Raji (cell line): ENCODE results near the gene PARD3B.

ENCODE experiments used
- POLR2A ChIP-seq: IDR thresholded peaks from 2 replicates; pipeline ENCODE4 v1.6.1; 2011; ENCODE audit warnings: low read depth, low read length, control low read depth; ENCODE audit not compliant: insufficient read depth

The PARD3B gene

DNA sequence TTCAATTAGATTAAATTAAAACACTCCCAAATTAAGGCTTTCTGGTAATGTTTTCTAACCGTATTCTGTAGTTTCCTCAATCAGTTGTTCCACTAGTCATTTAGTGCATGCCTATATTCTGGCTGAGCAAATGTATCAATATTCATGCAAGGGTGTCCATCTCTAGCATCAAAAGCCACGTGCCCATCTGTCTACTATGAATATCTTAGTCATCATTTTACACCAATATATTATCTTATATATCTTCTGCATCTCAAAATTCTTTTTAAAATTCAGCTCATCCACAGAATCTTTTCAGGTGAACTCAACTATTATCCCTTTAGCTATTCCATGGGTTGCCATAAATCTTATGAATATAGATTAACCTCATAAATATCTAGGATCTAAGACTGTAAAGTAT lies 488.2 kb downstream of the PARD3B start:
- no peak for TF ChIP-seq POLR2A

DNA sequence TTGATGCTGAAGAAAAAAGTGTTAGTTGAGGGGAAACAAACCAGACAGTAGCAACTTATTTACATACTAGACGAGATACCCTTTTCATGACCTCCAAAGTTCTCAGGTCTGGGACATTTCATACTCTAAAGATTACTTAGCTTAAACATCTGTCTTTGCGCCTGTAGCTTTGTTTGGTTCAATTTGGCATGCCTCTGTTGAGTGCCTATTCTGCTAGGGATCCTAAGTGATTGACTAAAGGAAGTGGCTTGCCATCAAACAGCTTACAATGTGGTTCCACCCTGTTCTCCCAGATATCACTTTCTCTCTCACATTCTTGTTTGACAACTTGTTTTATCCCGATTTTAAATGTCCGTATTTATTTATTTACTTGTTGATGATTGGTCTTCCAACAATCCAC lies 488.8 kb downstream of the PARD3B start:
- no peak for TF ChIP-seq POLR2A

DNA sequence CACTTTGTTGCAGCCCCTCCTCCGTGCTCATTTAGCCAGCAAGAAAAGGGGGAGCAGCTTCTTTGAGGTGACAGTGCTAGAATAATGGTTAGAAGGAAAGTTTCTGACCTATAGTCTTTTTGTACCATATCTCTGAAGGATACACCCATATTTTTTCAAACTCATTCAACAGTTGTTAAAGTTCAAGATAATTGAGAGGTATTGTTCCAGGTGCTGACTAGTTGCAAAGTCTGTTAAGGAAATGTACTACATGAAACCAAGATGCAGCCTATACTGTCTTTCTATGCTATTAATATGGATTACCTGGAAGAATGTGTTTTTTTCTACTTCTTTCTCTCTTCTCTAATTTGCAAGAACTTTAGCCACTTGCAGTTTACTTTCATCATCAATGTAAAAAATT lies 495.0 kb downstream of the PARD3B start:
- TF ChIP-seq POLR2A, result no peak

DNA sequence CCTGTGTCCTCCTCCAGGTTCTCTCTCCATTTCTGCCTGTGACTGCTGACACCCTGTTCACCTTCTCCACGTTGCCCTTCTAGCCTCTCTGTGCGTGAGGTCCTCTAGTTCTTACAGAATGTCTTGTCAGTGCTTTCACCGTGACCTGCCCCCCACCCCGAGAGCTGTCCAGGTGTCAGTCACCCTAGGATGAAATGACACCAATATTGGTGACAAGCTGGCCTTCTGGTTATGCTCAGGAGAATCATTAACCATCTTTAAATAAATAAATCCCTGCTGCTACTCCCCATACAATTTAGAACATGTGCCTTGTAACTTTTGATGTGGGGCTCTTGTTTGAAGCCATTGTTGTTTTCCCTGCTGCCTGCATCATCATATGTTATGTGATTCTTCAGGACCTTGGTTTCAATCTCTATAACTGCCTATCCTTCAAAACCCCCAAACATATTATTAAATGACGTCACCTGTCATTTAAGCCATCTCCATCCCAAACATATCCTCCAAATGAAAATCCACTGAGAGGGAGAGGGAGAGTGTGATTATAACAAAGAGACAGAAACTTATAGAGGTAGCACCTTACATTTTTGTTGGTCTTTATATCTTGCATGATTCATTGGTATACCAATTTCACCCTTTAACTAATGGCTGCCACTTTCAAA lies 496.3 kb downstream of the PARD3B start:
- no peak for TF ChIP-seq POLR2A

DNA sequence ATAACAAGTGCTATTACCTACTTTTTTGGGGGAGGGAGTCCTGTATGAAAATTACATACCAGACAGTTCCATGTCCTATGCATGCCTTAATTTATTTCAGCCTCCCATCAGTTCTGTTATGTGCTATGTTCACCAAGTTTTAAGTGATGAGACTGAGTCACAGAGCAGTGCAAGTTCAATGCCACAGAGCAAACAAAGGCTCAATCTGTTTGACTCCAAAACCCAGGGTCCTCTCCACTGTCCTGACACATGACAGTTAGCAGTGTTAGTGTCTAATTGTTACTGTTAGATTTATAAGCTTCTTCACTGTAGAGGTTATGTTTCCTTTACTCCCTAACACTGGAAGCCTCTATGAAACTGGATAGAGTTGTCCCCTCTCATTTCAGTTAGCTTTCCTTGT lies 498.0 kb downstream of the PARD3B start:
- no peak for TF ChIP-seq POLR2A

DNA sequence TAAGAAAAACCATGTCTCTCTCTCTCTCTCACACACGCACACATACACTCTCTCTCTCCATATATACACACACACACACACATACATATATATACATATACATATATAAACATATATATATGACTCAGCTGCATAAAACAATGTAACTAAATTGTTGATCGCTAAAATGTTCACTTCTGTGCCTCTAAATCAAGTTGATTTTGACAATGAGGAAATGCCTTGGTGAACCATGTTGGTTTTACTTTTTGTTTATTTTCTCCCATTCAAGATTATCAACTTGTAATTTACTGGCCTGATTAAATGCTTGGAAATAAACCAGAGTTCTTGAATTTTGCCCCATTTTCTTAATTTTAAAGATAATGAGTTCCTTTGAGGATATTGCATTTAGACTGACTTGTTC lies 500.4 kb downstream of the PARD3B start:
- TF ChIP-seq POLR2A, result no peak

DNA sequence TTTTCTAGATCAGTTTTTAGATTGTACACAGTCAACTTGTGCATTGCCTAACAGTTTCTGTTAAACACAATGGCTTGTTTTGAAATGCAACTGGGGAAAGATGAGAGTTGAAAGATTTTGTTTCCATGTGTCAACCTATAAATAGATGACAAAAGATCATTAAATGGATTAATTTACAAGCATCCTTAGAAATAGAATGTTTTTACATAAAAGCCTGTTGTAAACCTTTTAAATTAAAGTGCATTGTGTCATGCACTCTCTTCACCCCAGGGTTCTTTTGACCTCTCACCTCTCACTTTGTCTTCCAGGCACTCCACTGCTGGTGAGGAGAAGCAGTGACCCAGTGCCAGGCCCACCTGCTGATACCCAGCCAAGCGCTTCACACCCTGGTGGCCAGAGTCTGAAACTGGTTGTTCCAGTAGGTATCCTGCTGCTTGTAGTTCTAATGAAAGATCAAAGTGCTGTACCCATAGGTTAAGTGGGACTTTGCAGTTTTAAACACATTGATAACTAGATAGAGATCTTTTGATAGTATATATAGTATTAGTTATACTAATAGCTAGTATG lies 502.1 kb downstream of the PARD3B start:
- no peak for TF ChIP-seq POLR2A

DNA sequence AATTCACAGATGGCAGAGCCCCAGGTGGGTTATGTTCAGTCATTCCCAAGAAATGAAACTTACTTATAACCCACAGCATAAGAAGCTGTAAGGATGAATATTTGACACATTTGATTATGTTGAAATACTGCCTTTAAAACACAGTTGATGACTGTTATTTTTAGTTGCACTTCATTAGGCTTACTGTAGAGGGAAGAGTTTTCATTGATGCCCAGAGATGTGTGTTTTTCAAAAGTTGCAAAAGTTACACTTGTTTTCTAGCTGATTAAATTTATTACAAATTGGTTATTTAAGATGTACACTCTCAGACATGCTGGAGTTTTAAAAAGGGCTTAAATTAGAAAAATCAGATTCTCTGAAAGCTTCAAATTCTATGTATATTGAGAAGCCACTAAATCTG lies 506.1 kb downstream of the PARD3B start:
- no peak for TF ChIP-seq POLR2A

DNA sequence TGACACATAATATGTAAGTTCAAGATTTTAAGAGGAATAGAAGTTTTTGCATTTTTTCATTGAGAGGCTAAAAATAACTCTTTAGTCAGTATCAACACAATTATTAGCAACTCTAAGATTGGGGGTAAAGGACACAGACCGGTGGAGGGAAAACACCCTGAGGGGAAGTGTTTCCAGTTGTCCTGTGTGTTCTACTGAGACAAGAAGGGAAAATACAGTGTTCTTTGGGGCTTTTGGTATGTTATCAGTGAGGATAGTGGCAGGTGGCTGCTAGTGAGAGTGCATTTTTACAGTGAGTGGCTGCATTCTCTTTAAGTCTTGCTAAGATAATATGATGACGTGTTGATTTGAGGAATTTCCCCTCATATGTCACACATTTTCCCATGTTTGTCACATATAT lies 507.5 kb downstream of the PARD3B start:
- no peak for TF ChIP-seq POLR2A

DNA sequence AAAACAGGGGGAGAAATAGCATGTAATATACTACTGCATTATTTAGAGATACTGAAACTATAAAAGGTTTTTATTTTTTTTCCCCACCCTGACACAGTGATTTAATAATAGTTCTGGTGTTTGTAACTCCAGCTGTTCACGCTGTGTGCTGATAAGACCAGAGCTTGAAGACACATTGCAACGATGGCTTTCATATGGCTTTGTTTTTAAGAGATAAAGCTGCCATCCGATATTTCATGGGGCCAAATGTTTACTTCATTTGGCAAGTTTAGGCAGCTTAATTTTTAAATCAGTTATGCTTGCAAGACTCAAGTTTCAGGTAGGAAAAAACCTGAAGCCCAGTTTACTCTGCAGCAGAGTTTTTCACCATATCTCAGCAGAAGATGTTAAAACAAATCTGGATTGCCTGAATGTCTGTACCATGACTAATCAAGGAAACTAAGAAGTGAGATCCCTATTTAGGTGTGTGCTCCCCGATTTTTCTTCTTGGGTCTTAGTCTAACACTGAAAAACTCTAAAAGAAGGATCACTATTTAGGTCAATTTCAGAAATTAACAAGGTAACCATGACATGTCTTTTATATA lies 508.6 kb downstream of the PARD3B start:
- TF ChIP-seq POLR2A, result no peak

DNA sequence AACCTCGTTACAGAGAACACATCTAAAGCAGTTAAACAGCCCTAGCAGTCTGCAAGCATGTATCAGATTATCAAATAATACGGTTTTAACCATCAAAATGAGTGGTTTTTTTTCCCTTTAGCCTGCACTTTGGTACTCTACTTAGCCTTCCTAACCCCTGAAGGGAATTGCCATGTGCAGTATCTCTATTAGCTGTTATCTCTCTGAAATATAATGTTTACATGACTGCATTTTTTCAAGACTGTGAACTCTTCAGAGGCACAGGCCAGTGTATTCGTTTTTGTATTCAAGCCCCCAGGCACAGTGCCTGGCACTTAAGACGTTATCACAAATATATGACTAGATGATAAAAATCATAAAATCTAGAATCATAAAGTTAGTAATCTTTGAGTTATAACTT lies 509.5 kb downstream of the PARD3B start:
- TF ChIP-seq POLR2A, result no peak

DNA sequence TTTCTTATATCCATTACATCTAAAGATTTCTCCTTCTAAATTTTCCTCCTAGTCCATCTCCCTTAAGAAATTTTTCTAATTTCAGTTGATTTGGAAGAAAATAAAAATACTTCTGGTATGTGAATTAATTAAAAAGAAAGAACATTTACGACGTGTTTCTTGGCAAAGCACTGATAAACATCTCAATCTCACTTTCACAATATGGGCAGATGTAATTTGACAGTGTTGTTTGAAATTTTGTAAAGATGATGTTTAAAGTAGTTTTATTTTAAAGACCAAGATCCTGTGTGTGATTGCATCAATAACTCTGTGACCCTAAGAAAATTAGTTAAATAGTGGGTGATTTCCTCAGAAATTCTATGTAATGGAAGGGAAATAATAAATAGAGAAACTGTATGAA lies 510.0 kb downstream of the PARD3B start:
- no peak for TF ChIP-seq POLR2A

DNA sequence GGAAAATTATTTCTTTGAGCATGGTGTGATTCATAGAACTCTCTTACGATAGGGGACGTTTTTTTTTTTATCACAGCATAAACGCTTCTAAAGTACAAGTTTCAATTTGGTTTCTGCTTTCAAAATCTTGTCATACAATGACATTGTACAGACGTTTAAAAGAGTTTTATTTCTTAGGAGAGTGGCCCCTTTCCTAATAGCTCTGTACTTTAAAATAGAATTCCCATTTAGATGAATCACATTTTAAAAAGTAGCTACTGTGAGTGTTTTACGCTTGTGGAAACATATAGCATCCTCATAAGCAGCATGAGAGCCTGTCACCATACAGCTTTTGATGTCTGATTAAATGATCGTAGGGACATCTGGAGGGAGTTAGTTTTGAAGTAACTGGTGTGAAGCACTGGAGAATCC lies 510.9 kb downstream of the PARD3B start:
- TF ChIP-seq POLR2A, result no peak

DNA sequence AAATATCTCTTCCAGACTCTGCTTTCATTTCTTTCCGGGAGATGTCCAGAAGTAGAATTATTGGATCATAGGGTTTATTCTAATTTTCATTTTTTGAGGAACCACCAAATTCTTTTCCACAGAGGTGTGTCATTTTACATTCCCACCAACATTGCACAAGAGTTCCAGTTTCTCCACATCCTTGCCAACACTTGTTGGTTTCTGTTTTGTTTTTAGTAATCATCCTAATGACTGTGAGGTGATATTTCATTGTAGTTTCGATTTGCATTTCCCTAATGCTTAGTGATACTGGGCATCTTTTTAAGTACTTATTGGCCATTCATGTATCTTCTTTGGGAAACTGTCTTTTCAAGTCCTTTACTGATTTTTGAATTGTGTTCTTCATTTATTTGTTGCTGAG lies 513.1 kb downstream of the PARD3B start:
- no peak for TF ChIP-seq POLR2A

DNA sequence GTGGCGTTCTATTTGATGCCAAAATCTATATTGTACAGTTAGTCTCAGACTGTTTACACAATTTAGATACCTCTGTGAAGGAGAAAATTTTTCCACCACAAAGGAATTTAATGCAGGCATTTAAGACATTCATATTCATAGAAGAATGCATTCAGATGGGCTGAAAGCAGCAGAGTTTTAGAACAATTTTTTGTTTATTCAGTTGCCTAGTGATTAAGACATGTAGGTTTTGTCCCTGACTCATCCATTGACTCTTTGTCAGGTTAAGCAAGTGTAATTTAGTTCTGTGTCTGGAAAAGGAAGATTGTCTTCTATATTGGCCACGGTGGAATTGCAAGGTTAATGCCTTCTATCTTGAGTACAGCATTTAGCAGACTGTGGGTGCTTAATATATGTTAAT lies 515.0 kb downstream of the PARD3B start:
- TF ChIP-seq POLR2A, result no peak

DNA sequence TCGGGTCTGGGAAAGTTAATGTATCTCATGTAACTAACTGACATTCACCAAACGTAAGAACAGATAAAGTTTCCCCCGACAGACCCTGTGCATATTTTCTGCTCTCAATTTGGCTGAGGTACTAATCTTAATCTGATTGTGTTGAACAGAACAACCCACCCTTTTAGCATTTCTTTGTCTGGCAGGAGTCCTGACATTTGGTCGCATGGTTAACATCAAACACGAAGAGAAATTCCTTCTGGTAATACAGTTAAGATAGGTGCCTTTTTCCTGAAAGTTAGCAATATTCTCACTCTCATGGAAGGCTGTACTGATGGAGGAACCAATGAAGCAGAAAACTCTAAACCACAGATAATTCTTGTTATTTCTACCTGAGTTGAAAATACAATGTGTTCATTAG lies 520.8 kb downstream of the PARD3B start:
- no peak for TF ChIP-seq POLR2A

DNA sequence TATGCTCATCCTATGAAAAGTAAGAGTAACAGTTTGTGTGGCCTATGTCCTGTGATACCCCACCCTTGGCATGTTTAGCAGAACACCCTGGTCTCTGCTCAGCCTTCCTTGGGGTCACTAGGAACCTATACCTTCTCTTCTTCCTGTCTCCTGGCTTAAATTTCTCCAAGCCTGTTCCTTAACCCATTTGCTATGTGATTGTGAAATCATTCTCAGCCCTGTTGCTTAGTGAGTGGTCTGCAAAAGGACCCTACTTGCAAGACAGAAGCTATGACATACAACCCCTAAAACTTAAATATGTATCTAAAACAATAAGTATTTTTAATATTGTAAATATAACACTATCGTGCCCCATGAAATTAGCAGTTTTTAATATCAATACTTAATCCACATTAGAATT lies 524.7 kb downstream of the PARD3B start:
- no peak for TF ChIP-seq POLR2A

DNA sequence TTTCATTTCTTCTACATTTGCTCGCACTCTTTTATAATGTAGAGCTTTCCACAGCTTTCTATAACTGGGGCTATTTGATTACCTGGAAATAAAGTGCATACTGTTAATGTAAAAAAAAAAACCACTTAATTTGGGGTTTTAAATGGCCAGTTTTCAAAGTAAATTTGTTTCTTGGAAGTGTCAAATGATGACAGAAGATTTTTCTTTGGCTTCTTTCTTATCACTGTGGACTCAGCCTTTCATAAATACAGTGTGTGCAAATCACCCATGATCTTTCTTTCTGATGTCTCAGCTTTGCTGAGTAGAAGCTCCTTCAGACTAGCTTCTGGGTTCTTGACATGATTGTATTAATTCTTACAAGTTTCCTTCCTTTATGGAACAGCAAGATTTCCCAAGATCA lies 525.6 kb downstream of the PARD3B start:
- no peak for TF ChIP-seq POLR2A
